ENCODE data around the gene NAXE. TPM values are rescaled to one million over a fixed set of nuclear protein-coding genes. Genes with fewer than 3 reads are reported as not detected.
A peak's percentile ranks its signal among the peaks of the same experiment; 100 is the strongest.

Gene NAXE
- total and polyA plus RNA-seq, 12 donors = 49.4 to 132 (median 101) TPM

DNA sequence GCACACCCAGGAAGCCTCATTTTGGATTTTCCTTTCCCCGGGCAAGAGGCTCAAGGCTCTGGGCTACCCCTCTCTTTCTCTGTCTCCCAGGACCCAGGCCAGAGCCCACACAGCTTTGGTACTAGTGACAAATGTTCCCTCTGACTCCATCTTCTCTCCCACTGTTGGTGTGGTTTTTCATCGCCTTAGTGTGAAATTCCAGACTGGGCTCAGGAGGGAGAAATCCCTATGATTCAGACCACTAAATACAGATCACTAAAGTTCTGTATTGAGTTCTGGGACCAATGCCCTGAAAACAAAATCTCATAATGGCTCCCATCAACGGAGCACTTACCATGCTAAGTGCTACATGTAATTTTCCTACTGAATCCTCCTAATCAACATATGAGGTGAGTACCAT lies 45.3 kb upstream of the NAXE start:
- DNase-seq = no peak
- no peaks in the 10 kb centered on the region for H3K9me3 ChIP-seq (replicated peaks in 1 of 3)
- no peaks in the 10 kb centered on the region for H3K27me3 ChIP-seq
- 97 to 100% (median 98%) methylated on average over 3 of the region's 3 CpGs for WGBS, 4 donors
- H3K4me1 ChIP-seq (replicated peaks in 1 of 2) = no peaks in the 10 kb centered on the region
- no peak overlapping the region for H3K27ac ChIP-seq
- H3K36me3 ChIP-seq (replicated peaks in 1 of 2) = no peaks in the 10 kb centered on the region
- H3K4me3 ChIP-seq = no peak overlapping the region
- intact Hi-C loops (cut with DNase I) = no loop called here
- TF ChIP-seq CTCF (IDR thresholded peaks at IDR 0.05) (no peak), POLR2A (IDR thresholded peaks at IDR 0.05) (no peak)

- Histone ChIP-seq H3K36me3 (replicated peaks in 1 of 2) (no peaks in the 10 kb centered on the region), H3K9me3 (replicated peaks in 1 of 3) (no peaks in the 10 kb centered on the region), H3K27ac (no peak overlapping the region), H3K4me3 (no peak overlapping the region), H3K4me1 (replicated peaks in 1 of 2) (no peaks in the 10 kb centered on the region), H3K27me3 (no peaks in the 10 kb centered on the region)
- DNase-seq = no peak
- TF ChIP-seq CTCF (IDR thresholded peaks at IDR 0.05) (no peak), POLR2A (IDR thresholded peaks at IDR 0.05) (no peak)
- WGBS, 4 donors = 92 to 100% (median 97%) methylated on average over 3 to 4 of the region's 4 CpGs
- intact Hi-C loops (cut with DNase I) = no loop called here
Observed at GRCh38 chr1:156547434-156547833, 44.1 kb upstream of the NAXE start.

DNA sequence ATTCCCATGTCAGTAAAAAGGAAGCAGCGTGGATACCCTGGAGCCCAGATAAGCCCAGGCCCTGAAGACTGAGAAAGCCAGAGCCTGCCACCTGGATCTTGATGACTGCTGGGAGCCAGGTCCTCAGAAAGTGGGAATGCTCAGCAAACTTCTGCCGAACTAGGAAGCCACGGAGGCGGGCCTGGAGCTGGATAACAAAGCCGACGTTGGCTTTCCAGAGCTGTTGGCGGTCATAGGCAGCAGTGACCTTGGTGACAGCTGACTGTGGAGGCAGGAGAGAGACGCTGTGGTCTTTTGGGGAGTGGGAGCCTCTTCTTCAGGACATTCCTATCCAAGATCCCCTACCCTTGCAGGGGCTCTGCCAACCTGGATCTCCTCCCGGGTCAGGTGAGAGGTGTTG lies 43.6 kb upstream of the NAXE start:
- intact Hi-C loops (cut with DNase I) = no loop called here
- H3K9me3 ChIP-seq (replicated peaks in 1 of 3) = no peaks in the 10 kb centered on the region
- H3K36me3 ChIP-seq (replicated peaks in 1 of 2) = no peaks in the 10 kb centered on the region
- DNase-seq = peak in 2 of 7 donors; percentile 22 to 35
- H3K27me3 ChIP-seq = no peaks in the 10 kb centered on the region
- 61 to 81% (median 73%) methylated on average over 4 to 9 of the region's 9 CpGs for WGBS, 4 donors
- TF ChIP-seq POLR2A (IDR thresholded peaks at IDR 0.05) = no peak
- no peak for TF ChIP-seq CTCF (IDR thresholded peaks at IDR 0.05)
- no peaks in the 10 kb centered on the region for H3K4me1 ChIP-seq (replicated peaks in 1 of 2)
- H3K27ac ChIP-seq = no peak overlapping the region
- no peak overlapping the region for H3K4me3 ChIP-seq

- no peak overlapping the region for H3K4me3 ChIP-seq
- TF ChIP-seq CTCF (IDR thresholded peaks at IDR 0.05) = no peak
- H3K4me1 ChIP-seq (replicated peaks in 1 of 2) = no peaks in the 10 kb centered on the region
- DNase-seq = no peak
- no peaks in the 10 kb centered on the region for H3K36me3 ChIP-seq (replicated peaks in 1 of 2)
- no peaks in the 10 kb centered on the region for H3K27me3 ChIP-seq
- 78 to 95% (median 81%) methylated on average over 2 of the region's 2 CpGs for WGBS, 4 donors
- no peak overlapping the region for H3K27ac ChIP-seq
- intact Hi-C loops (cut with DNase I) = no loop called here
- H3K9me3 ChIP-seq (replicated peaks in 1 of 3) = no peaks in the 10 kb centered on the region
Observed at GRCh38 chr1:156549390-156549789, 42.2 kb upstream of the NAXE start.
